WTC11 (cell line): ENCODE measurements around the gene ADAMTS9.

ENCODE experiments used
- JUN ChIP-seq: sonication (generic); formaldehyde crosslinking; IDR thresholded peaks from 2 replicates; pipeline ENCODE4 v1.8.0; 2023; ENCODE audit warnings: mild to moderate bottlenecking, missing genetic modification reagents
- TCF7 ChIP-seq: sonication (generic); formaldehyde crosslinking; IDR thresholded peaks from 2 replicates; pipeline ENCODE4 v1.8.0; 2022; ENCODE audit warnings: mild to moderate bottlenecking, low read depth, missing genetic modification reagents, moderate library complexity
- ZBTB21 ChIP-seq: sonication (generic); formaldehyde crosslinking; IDR thresholded peaks from 2 replicates; pipeline ENCODE4 v1.8.1; 2023; ENCODE audit warnings: mild to moderate bottlenecking, missing genetic modification reagents, borderline replicate concordance
- ZNF121 ChIP-seq: sonication (generic); formaldehyde crosslinking; IDR thresholded peaks from 2 replicates; pipeline ENCODE4 v1.8.0; 2023; ENCODE audit warnings: missing genetic modification reagents
- TF ChIP-seq, protein P1 (sequence below): fragments of 200-600 bp; IDR thresholded peaks from 2 replicates; pipeline ENCODE4 v1.8.0; 2022; ENCODE audit warnings: antibody characterized with exemption
- TF ChIP-seq, protein P2 (sequence below): sonication (generic); formaldehyde crosslinking; IDR thresholded peaks from 2 replicates; pipeline ENCODE4 v1.8.0; 2022; ENCODE audit warnings: mild to moderate bottlenecking, missing genetic modification reagents
- TF ChIP-seq, protein P3 (sequence below): sonication (generic); formaldehyde crosslinking; IDR thresholded peaks from 2 replicates; pipeline ENCODE4 v1.8.1; 2023; ENCODE audit warnings: mild to moderate bottlenecking, missing genetic modification reagents, moderate library complexity

DNA sequence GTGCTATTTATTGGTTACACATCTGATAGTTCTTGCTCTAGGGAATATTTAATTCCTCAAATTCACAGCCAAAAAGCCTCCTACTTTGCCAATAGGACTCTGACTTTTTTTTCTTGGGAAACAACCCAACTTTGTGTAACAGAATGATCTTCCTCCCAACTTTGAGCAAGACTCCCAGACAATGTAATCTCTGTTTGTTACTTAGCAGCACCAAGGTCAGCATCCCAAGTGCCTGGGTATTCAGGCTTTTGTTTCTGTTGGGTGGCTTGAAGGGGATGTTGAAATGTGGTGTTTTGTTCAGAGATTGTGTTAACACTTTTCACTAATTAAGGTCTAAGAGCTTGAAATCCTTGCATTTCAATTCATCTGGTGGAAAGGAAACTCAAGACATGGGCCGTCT lies 115.8 kb downstream of the ADAMTS9 start:
- TF ChIP-seq, protein P1, sequence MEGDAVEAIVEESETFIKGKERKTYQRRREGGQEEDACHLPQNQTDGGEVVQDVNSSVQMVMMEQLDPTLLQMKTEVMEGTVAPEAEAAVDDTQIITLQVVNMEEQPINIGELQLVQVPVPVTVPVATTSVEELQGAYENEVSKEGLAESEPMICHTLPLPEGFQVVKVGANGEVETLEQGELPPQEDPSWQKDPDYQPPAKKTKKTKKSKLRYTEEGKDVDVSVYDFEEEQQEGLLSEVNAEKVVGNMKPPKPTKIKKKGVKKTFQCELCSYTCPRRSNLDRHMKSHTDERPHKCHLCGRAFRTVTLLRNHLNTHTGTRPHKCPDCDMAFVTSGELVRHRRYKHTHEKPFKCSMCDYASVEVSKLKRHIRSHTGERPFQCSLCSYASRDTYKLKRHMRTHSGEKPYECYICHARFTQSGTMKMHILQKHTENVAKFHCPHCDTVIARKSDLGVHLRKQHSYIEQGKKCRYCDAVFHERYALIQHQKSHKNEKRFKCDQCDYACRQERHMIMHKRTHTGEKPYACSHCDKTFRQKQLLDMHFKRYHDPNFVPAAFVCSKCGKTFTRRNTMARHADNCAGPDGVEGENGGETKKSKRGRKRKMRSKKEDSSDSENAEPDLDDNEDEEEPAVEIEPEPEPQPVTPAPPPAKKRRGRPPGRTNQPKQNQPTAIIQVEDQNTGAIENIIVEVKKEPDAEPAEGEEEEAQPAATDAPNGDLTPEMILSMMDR, result no peak
- TF ChIP-seq, protein P2, sequence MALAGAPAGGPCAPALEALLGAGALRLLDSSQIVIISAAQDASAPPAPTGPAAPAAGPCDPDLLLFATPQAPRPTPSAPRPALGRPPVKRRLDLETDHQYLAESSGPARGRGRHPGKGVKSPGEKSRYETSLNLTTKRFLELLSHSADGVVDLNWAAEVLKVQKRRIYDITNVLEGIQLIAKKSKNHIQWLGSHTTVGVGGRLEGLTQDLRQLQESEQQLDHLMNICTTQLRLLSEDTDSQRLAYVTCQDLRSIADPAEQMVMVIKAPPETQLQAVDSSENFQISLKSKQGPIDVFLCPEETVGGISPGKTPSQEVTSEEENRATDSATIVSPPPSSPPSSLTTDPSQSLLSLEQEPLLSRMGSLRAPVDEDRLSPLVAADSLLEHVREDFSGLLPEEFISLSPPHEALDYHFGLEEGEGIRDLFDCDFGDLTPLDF (CRISPR knock-in tag), result no peak
- TF ChIP-seq TCF7 (CRISPR knock-in tag), result no peak
- TF ChIP-seq ZNF121 (CRISPR knock-in tag), result no peak
- TF ChIP-seq, protein P3, sequence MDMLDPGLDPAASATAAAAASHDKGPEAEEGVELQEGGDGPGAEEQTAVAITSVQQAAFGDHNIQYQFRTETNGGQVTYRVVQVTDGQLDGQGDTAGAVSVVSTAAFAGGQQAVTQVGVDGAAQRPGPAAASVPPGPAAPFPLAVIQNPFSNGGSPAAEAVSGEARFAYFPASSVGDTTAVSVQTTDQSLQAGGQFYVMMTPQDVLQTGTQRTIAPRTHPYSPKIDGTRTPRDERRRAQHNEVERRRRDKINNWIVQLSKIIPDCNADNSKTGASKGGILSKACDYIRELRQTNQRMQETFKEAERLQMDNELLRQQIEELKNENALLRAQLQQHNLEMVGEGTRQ, result no peak
- TF ChIP-seq ZBTB21, result no peak
- no peak for TF ChIP-seq JUN (CRISPR knock-in tag)
